IMR-90 (cell line): Measurements from ENCODE around the gene TEX44. TPM values are rescaled to one million over a fixed set of nuclear protein-coding genes. Genes with fewer than 3 reads are reported as not detected.
A peak's percentile ranks its signal among the peaks of the same experiment; 100 is the strongest.
"Not testable (repeated sequence)": the region's sequence is repeated elsewhere in the genome, so short reads cannot be mapped to it uniquely, and the experiment has no call there.

Experiments
- ATAC-seq: fragments of 200-7000 bp; cut with Tn5 transposase; 2 replicates; pipeline ENCODE4 v1.9.1; 2020; ENCODE audit warnings: low read depth, mild to moderate bottlenecking, moderate library complexity
- BruUV-seq: library from RNA; stranded (reverse); fragments of 400-500 nt; replicated peaks from 2 replicates; lab custom pipeline; 2021; lab: Mats Ljungman, UMichigan
- CTCF ChIA-PET: fragments of 300-600 bp; formaldehyde crosslinking; extraction: SDS; loops from one replicate; lab custom pipeline; 2021; ENCODE audit warnings: antibody characterized with exemption; lab: Yijun Ruan, JAX
- POLR2A ChIA-PET: fragments of 300-600 bp; sonication (Branson Sonifier 250); formaldehyde crosslinking; loops from one replicate; lab custom pipeline; 2022; ENCODE audit warnings: antibody characterized with exemption; ENCODE audit not compliant: unreplicated experiment; lab: Charles Lee
- DNase-seq: peaks from one replicate; pipeline ENCODE4 v3.0.0; 2013
- H2AFZ ChIP-seq: replicated peaks from 2 replicates; pipeline ENCODE3; 2013; ENCODE audit warnings: low read length, mild to moderate bottlenecking; ENCODE audit not compliant: poor library complexity
- H2AK5ac ChIP-seq: 2 replicates; pipeline ENCODE4 v1.6.1; 2013; ENCODE audit warnings: low read depth, low read length, inconsistent platforms
- H2AK9ac ChIP-seq: replicated peaks from 2 replicates; pipeline ENCODE3; 2013; ENCODE audit warnings: mild to moderate bottlenecking, low read depth, low read length, moderate library complexity; ENCODE audit not compliant: poor library complexity
- H2BK120ac ChIP-seq: 2 replicates; pipeline ENCODE4 v1.6.1; 2013; ENCODE audit warnings: low read depth, low read length, inconsistent platforms
- H2BK15ac ChIP-seq: 3 replicates; pipeline ENCODE4 v1.6.1; 2013; ENCODE audit warnings: low read depth, low read length, inconsistent platforms
- H2BK20ac ChIP-seq: 2 replicates; pipeline ENCODE4 v1.6.1; 2013; ENCODE audit warnings: low read depth, mild to moderate bottlenecking, inconsistent platforms, low read length, moderate library complexity
- H2BK5ac ChIP-seq: 2 replicates; pipeline ENCODE4 v1.6.1; 2013; ENCODE audit warnings: mild to moderate bottlenecking, low read depth, low read length, inconsistent platforms; ENCODE audit not compliant: poor library complexity, severe bottlenecking
- H3K14ac ChIP-seq: replicated peaks from 2 replicates; pipeline ENCODE4 v1.6.1; 2013; ENCODE audit warnings: low read depth, low read length, inconsistent platforms
- H3K18ac ChIP-seq: 2 replicates; pipeline ENCODE4 v1.6.1; 2013; ENCODE audit warnings: low read depth, low read length, control low read depth
- H3K23ac ChIP-seq: 2 replicates; pipeline ENCODE4 v1.6.1; 2013; ENCODE audit warnings: low read depth, low read length, inconsistent platforms
- H3K27ac ChIP-seq: 2 replicates; pipeline ENCODE4 v1.5.1; 2013; ENCODE audit warnings: mild to moderate bottlenecking, control low read depth, low read length; ENCODE audit not compliant: insufficient read depth
- H3K27me3 ChIP-seq: 2 replicates; pipeline ENCODE4 v1.6.1; 2013; ENCODE audit warnings: low read length; ENCODE audit not compliant: control insufficient read depth, insufficient read depth
- H3K36me3 ChIP-seq: 2 replicates; pipeline ENCODE4 v1.6.1; 2013; ENCODE audit warnings: low read length, mixed read lengths; ENCODE audit not compliant: control insufficient read depth, insufficient read depth
- H3K4ac ChIP-seq: 2 replicates; pipeline ENCODE4 v1.6.1; 2013; ENCODE audit warnings: low read depth, low read length, inconsistent platforms
- H3K4me1 ChIP-seq: 2 replicates; pipeline ENCODE4 v1.6.1; 2013; ENCODE audit warnings: low read length, mixed read lengths; ENCODE audit not compliant: control insufficient read depth, insufficient read depth
- H3K4me2 ChIP-seq: 2 replicates; pipeline ENCODE4 v1.6.1; 2013; ENCODE audit warnings: low read depth, mild to moderate bottlenecking, control low read depth, low read length, moderate library complexity
- H3K4me3 ChIP-seq: 2 replicates; pipeline ENCODE4 v1.5.1; 2013; ENCODE audit warnings: low read depth, mild to moderate bottlenecking, control low read depth, low read length, moderate library complexity; ENCODE audit not compliant: insufficient read depth
- H3K56ac ChIP-seq: 2 replicates; pipeline ENCODE4 v1.6.1; 2013; ENCODE audit warnings: low read length, inconsistent platforms; ENCODE audit not compliant: insufficient read depth; ENCODE audit errors: extremely low read depth
- H3K79me1 ChIP-seq, 2 experiments: 2 replicates each; pipeline ENCODE4 v1.6.1; 2013; ENCODE audit warnings: low read length in 2 of 2, inconsistent platforms in 1 of 2, low read depth in 1 of 2
- H3K9ac ChIP-seq: 2 replicates; pipeline ENCODE4 v1.6.1; 2013; ENCODE audit warnings: low read depth, low read length, control low read depth
- H3K9me1 ChIP-seq: 2 replicates; pipeline ENCODE4 v1.6.1; 2013; ENCODE audit warnings: low read length, inconsistent platforms; ENCODE audit not compliant: insufficient read depth
- H3K9me3 ChIP-seq: 2 replicates; pipeline ENCODE4 v1.6.1; 2013; ENCODE audit warnings: low read length; ENCODE audit not compliant: control insufficient read depth, insufficient read depth
- H4K20me1 ChIP-seq: 2 replicates; pipeline ENCODE4 v1.6.1; 2013; ENCODE audit warnings: low read length, inconsistent platforms; ENCODE audit not compliant: insufficient read depth
- H4K5ac ChIP-seq: 2 replicates; pipeline ENCODE4 v1.6.1; 2013; ENCODE audit warnings: mild to moderate bottlenecking, low read depth, low read length, control low read depth
- H4K8ac ChIP-seq, 2 experiments: 2 replicates each; pipeline ENCODE4 v1.6.1; 2013; ENCODE audit warnings: low read depth in 2 of 2, low read length in 2 of 2, control low read depth in 1 of 2, inconsistent platforms in 1 of 2
- H4K91ac ChIP-seq: 2 replicates; pipeline ENCODE4 v1.6.1; 2013; ENCODE audit warnings: low read depth, low read length, inconsistent platforms; ENCODE audit not compliant: insufficient read depth
- MAFK ChIP-seq: IDR thresholded peaks from 2 replicates; pipeline ENCODE4 v1.6.1; 2012; ENCODE audit warnings: low read depth, low read length, improper control_type of control experiment
- WGBS, 2 experiments: methylation state at CpG; one replicate each; pipeline versions ENCODE4 v1.1.5 to v1.1.7; 2013; ENCODE audit warnings: missing lambda C conversion rate in 2 of 2; ENCODE audit not compliant: insufficient read length in 1 of 2; ENCODE audit errors: extremely low coverage in 2 of 2; 5-methylcytosine and 5-hydroxymethylcytosine counted together
- dilution Hi-C: fragments of 300-500 bp; cut with HindIII; formaldehyde crosslinking; loops from one replicate; pipeline ENCODE4 v1.14.3; 2018; ENCODE audit warnings: low sequenced_read_pairs; ENCODE audit not compliant: unreplicated experiment
- in situ Hi-C: fragments of 300-500 bp; cut with MboI; formaldehyde crosslinking; loops from 3 replicates; pipeline ENCODE4 v1.14.3; 2019; ENCODE audit warnings: low sequenced_read_pairs, inconsistent platforms, mixed read lengths
- intact Hi-C: fragments of 100-400 bp; cut with micrococcal nuclease; formaldehyde crosslinking; loops from 2 replicates; pipeline ENCODE4 v1.10.0; 2022
- polyA plus RNA-seq, 3 experiments: library from polyadenylated mRNA; depleted of rRNA; stranded (reverse); fragments of >200 nt; gene quantifications; 2 replicates each; pipeline ENCODE4 v1.2.3, GENCODE V29; 2012; ENCODE audit warnings: low replicate concordance in 1 of 3
- total RNA-seq: library from RNA; depleted of rRNA; stranded (reverse); fragments of >200 nt; gene quantifications from 2 replicates; pipeline ENCODE4 v1.2.3, GENCODE V29; 2012

Gene TEX44
- total and polyA plus RNA-seq, 2 of the 4 experiments (the other 2 are of a cell fraction): not detected

- no TSS peak for BruUV-seq
- in situ Hi-C loops: no loop called here
- TF ChIP-seq MAFK: no peak
These were observed 16.2 kb upstream of the TEX44 start for GRCh38 chr2:231576465-231576864.

GRCh38 chr2:231578655-231579054 is 14.0 kb upstream of the TEX44 start:
- H4K8ac ChIP-seq, H3K27ac ChIP-seq, H3K36me3 ChIP-seq, dilution Hi-C loops, H4K91ac ChIP-seq, intact Hi-C loops, BruUV-seq, H3K9me1 ChIP-seq, POLR2A ChIA-PET, H4K20me1 ChIP-seq, ATAC-seq, H3K18ac ChIP-seq, H3K4ac ChIP-seq, H3K4me2 ChIP-seq, H2BK120ac ChIP-seq, H2AK5ac ChIP-seq, H3K4me3 ChIP-seq, H3K23ac ChIP-seq, DNase-seq, H3K56ac ChIP-seq, H3K14ac ChIP-seq, H3K9me3 ChIP-seq, H2BK15ac ChIP-seq, H2BK5ac ChIP-seq, in situ Hi-C loops, H2BK20ac ChIP-seq, H3K9ac ChIP-seq, H3K4me1 ChIP-seq, H3K79me1 ChIP-seq, H4K5ac ChIP-seq, H2AK9ac ChIP-seq: not testable (repeated sequence)
- peak overlapping the region; percentile 26 for H2AFZ ChIP-seq
- CTCF ChIA-PET: interaction anchor here (0.5 kb wide), 1 partner anchor 15 kb away, joined by 3 read pairs; no protein-coding TSS in a partner anchor
- WGBS, 2 experiments: 92% methylated on average over 2 of the region's 2 CpGs; no CpG with 5 or more reads in 1 of the 2 experiments
- peaks cover 14% of the 10 kb centered on the region for H3K27me3 ChIP-seq

More at GRCh38 chr2:231576465-231576864, 16.2 kb upstream of the TEX44 start:
- ChIA-PET CTCF (no interaction called here), POLR2A (no interaction called here)
- no peak overlapping the region for H3K18ac ChIP-seq
- no peak overlapping the region for H3K4me2 ChIP-seq
- H2AK5ac ChIP-seq: no peak overlapping the region
- no peak overlapping the region for H4K5ac ChIP-seq
- no peak overlapping the region for H2BK20ac ChIP-seq
- no CpG with 5 or more reads among the region's 4 CpGs for WGBS, 2 experiments
- H3K23ac ChIP-seq: no peak overlapping the region
- H3K14ac ChIP-seq: no peak overlapping the region
- H3K27ac ChIP-seq: no peak overlapping the region
- DNase-seq: no peak
- H3K9me3 ChIP-seq: no peaks in the 10 kb centered on the region; the same call in 1 of the 2 replicates
- H2BK5ac ChIP-seq: no peak overlapping the region
- H3K4me3 ChIP-seq: no peak overlapping the region
- H3K9ac ChIP-seq: no peak overlapping the region
- H2BK120ac ChIP-seq: no peak overlapping the region
- H4K8ac ChIP-seq: no peak overlapping the region
- dilution Hi-C loops (no loop called here), intact Hi-C loops (no loop called here)
- H4K91ac ChIP-seq: no peak overlapping the region
- H3K36me3 ChIP-seq: no peaks in the 10 kb centered on the region
- no peaks in the 10 kb centered on the region for H3K79me1 ChIP-seq
- no peak overlapping the region for H2AK9ac ChIP-seq
- no peak overlapping the region for H2BK15ac ChIP-seq
- H3K56ac ChIP-seq: no peak overlapping the region
- H4K20me1 ChIP-seq: no peaks in the 10 kb centered on the region
- no peak overlapping the region for H3K4ac ChIP-seq
- H3K9me1 ChIP-seq: no peaks in the 10 kb centered on the region
- no peak for ATAC-seq
- H3K27me3 ChIP-seq: peaks cover 19% of the 10 kb centered on the region
- H3K4me1 ChIP-seq: no peaks in the 10 kb centered on the region
- H2AFZ ChIP-seq: no peak overlapping the region
